ENCODE measurements around the gene ABCG4. TPM values are rescaled to one million over a fixed set of nuclear protein-coding genes. Genes with fewer than 3 reads are reported as not detected.

The ABCG4 gene
- total and polyA plus RNA-seq, 2 of the 8 experiments (the other 6 are each of a cell fraction or from before 2014, with no cell fraction given), result 1.8 to 2.3 TPM

- no peak for TF ChIP-seq ATF2 (IDR thresholded peaks at IDR 0.05; ENCODE audit: low read length)
These were observed 57.0 kb downstream of the ABCG4 start, which contains the start of gene CBL (continued) for GRCh38 chr11:119205574-119206510.

Data from H1 (cell line).